GM18873 (cell line): Measurements from ENCODE around the gene C1orf116.
"Not testable (repeated sequence)": the region's sequence is repeated elsewhere in the genome, so short reads cannot be mapped to it uniquely, and the experiment has no call there.

ENCODE experiments used
- ATAC-seq: cut with Tn5 transposase; IDR thresholded peaks from one replicate; pipeline ENCODE4 v1.9.1; 2021; ENCODE audit warnings: mild to moderate bottlenecking, moderate library complexity, moderate number of reproducible peaks; ENCODE audit not compliant: unreplicated experiment, low FRiP score

Gene C1orf116

DNA sequence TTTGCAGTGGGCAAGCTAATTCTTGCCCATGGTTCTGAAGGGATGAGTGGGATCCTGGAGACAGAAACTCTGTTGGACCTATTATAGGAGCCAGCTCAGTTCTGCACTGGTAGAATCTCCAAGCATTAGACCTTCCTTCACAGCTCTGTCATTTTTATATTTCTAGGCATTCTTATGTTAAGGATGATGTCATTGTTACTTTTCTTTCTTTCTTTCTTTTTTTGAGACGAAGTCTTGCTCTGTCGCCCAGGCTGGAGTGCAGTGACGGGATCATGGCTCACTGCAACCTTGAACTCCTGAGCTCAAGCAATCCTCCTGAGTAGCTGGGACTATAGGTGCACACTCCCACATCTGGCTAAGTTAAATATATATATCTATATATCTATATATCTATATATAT, 28.0 kb upstream of the C1orf116 start:
- no peak for ATAC-seq

GRCh38 chr1:207059881-207060280, 27.3 kb upstream of the C1orf116 start:
- no peak for ATAC-seq

GRCh38 chr1:207058878-207059867, 26.6 kb upstream of the C1orf116 start:
- ATAC-seq, result no peak

- ATAC-seq, result no peak
Measured at GRCh38 chr1:207058252-207058651, 25.7 kb upstream of the C1orf116 start.

- no peak for ATAC-seq
Measured at GRCh38 chr1:207056673-207057072, 24.1 kb upstream of the C1orf116 start.

- no peak for ATAC-seq
Measured at GRCh38 chr1:207055386-207056001, 22.9 kb upstream of the C1orf116 start.

- ATAC-seq, result no peak
Measured at GRCh38 chr1:207054491-207054890, 21.9 kb upstream of the C1orf116 start.

DNA sequence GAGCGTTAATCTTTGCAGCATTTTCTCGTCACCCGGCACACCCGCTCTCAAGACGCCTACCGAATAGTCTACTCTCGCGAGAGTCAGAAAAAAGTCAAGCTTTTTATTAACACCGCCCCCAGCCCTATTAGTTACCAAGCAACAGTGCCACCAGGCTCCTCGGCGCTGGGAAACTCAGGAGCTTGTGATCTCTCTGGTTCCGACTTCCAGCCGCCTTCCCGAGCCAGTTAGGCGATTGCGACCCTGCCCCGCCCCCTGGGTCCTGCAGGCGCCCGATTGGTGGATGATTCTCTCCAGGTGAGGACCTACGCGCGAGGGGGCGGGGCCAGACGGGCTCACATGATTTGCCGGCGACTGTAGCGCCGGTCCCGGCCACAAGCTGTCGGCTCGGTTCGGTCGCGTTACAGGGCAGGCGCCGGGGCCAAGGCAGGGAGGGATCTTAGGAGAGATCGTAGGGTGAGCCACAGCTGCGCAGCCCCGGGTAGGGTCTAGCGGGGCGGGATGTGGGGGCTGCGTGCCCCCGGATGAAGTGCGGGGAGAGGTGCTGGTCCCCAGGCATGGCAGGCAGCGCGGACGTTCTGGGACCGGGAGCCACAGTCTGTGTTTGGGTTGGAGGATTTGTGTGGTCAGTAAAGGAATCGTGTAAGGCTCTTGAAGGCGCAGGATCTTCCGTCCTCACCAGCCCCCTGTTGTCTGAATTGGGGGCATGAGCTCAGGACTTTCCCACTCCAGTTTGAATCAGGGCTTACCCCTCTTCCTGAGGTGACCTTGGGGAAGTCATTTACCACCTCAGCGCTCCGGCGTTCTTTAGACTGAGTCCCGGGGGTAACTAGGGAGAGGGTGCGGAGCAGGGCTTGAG, 20.6 kb upstream of the C1orf116 start, which contains the start of gene PFKFB2:
PFKFB2 (plus strand) TSS at position 365 of the 859 bp plus-strand sequence. CDS start 1,443 bp downstream, outside the sequence.
- peak; percentile 58 for ATAC-seq

DNA sequence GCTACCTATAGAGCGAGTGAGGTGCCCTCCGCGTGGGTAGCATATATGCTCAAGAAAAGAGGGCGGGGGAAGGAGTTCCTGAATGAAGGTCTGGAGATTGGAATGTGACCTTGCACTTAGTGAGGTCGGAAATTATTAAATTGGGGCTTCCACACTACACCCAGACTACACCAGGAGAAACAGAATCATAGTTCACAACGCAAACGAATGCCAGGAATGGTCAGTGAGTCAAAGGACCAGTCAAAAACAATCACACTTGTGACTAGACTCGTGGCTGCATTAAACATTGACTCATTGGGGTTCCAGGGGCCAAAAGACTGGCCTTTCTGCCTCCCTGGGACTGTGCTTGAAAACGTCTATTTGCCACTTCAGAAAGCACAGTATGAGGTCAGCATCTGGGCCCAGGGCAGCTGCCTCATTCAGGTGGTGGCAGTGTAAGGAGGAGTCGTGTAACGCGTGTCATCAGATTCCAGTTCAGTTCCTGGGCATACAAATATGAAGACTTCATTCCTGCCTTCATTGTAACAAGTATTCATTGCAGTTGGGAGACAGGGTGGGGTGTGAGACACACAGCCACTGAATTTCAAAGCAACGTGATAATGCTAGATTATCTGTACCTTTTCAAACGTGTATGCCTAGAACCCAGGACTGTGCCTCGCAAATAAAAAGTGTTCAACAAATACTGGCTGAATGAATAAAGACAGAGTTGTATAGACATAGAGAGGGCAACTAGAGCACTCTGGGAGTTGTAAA, 18.8 kb upstream of the C1orf116 start, which contains the start of gene YOD1:
YOD1 (minus strand) TSS at position 18 of the 753 bp plus-strand sequence. CDS start 178 bp downstream, outside the sequence.
- no peak for ATAC-seq

GRCh38 chr1:207050480-207051190, 18.1 kb upstream of the C1orf116 start:
- no peak for ATAC-seq

DNA sequence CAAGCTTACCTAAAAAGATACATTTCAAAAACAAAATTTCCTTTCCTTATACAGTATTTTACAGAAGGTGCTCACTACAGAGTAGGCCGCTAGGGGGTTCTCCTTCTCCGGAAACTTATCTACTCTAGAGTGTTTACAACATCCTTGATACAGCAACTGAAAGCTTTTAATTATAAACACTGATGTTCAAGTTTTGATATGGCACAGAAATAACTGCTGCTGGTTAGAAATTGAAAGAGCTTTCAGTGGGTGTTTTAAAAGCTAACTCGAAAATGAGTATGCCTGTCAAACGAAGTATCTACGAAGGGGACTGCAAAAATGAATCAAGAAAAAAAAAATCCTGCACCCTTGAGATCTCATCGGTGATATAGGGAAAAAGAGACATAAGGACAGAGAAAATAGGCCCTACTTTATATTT, 17.4 kb upstream of the C1orf116 start:
- no peak for ATAC-seq

- no peak for ATAC-seq
Measured at GRCh38 chr1:207049514-207049913, 17.0 kb upstream of the C1orf116 start.

DNA sequence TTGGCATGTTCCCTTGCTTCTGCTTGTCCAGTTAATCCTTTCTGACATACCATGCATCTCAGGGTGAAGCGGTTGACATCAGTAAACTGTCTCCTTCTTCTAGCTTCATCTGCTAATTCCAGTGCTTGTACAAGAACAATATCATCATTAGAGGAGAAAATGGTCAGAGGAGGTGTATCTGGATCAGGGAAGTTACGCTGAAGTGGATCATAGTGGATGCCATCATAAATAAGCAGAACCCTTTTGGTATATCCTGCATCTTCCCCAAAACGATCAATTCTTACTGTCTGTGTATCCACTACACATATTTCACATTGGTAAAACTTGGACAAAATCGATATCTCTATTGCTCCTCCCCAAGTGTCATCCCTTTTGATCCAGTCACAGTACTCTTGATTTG, 16.5 kb upstream of the C1orf116 start:
- no peak for ATAC-seq

- no peak for ATAC-seq
Measured at GRCh38 chr1:207048041-207048440, 15.5 kb upstream of the C1orf116 start.

DNA sequence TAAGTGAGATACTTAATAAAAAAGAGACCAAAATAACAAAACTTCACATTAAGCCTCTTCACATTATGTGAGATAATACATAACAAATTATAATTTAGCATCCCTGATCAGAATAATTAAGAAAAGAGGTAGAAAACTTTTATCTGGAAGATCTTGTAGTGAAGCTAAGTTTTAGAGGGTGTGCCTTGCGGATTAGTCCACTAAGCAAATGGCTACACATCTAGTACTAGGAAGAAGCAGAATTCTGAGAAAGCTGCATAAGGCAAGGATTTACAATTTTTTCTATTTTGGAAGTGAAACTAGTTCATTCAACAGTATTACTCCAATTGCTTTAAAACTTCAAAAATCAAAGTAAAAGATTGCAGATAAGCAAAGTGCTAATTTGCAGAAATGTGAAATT, 14.9 kb upstream of the C1orf116 start:
- ATAC-seq, result no peak

GRCh38 chr1:207045453-207045852, 12.9 kb upstream of the C1orf116 start:
- no peak for ATAC-seq

- ATAC-seq, result not testable (repeated sequence)
Measured at GRCh38 chr1:207041397-207041796, 8.8 kb upstream of the C1orf116 start.

GRCh38 chr1:207040181-207040533, 7.6 kb upstream of the C1orf116 start:
- no peak for ATAC-seq
